Sigmoid colon (tissue), 7 donors: Measurements from ENCODE around the gene OPRL1. TPM values are rescaled to one million over a fixed set of nuclear protein-coding genes. Genes with fewer than 3 reads are reported as not detected.

Experiments
- DNase-seq: peaks from one replicate; pipeline ENCODE4 v3.0.0-alpha.2; 2019
- H3K27ac ChIP-seq, 4 donors: fragments of 200-600 bp; sonication (generic); one replicate each; pipeline ENCODE4 v1.5.1; 2016 to 2019; ENCODE audit warnings: mild to moderate bottlenecking in 1 of 4
- H3K27me3 ChIP-seq, 3 donors: fragments of 200-600 bp; sonication (generic); one replicate each; pipeline ENCODE4 v1.5.1; 2019; ENCODE audit warnings: mild to moderate bottlenecking in 1 of 3
- H3K36me3 ChIP-seq, 4 donors: fragments of 200-600 bp; sonication (generic); one replicate each; pipeline ENCODE4 v1.5.1; 2016 to 2019
- H3K4me1 ChIP-seq, 4 donors: fragments of 200-600 bp; sonication (generic); one replicate each; pipeline ENCODE4 v1.5.1; 2017 to 2019
- H3K4me3 ChIP-seq, 4 donors: fragments of 200-600 bp; sonication (generic); one replicate each; pipeline ENCODE4 v1.5.1; 2017 to 2019; ENCODE audit warnings: mild to moderate bottlenecking in 2 of 4, moderate library complexity in 1 of 4
- H3K9me3 ChIP-seq, 4 donors: fragments of 200-600 bp in 3 of 4; sonication (generic) in 3 of 4; one replicate each; pipeline versions ENCODE4 v1.5.1 to v1.6.1; 2013 to 2019
- CTCF ChIP-seq, 4 experiments: fragments of 450-650 bp in 3 of 4; fragments of 200-600 bp in 1 of 4; IDR thresholded peaks; one replicate each; pipeline ENCODE4 v1.5.1; 2016 to 2019; ENCODE audit warnings: antibody characterized with exemption in 4 of 4, mild to moderate bottlenecking in 3 of 4, moderate library complexity in 2 of 4
- EP300 ChIP-seq, 4 donors: sonication (generic); formaldehyde crosslinking; IDR thresholded peaks; one replicate each; pipeline ENCODE4 v1.6.1; 2017; ENCODE audit warnings: antibody characterized with exemption in 4 of 4
- POLR2A ChIP-seq, 2 donors: fragments of 450-650 bp; IDR thresholded peaks; one replicate each; pipeline ENCODE4 v1.6.1; 2016; ENCODE audit warnings: antibody characterized with exemption in 2 of 2, mild to moderate bottlenecking in 2 of 2, moderate library complexity in 2 of 2
- POLR2AphosphoS5 ChIP-seq, 4 donors: sonication (generic); formaldehyde crosslinking; IDR thresholded peaks; one replicate each; pipeline ENCODE4 v1.6.1; 2017; ENCODE audit warnings: antibody characterized with exemption in 4 of 4
- WGBS, 2 donors: extraction: QIAGEN DNeasy Blood & Tissue Kit; methylation state at CpG; one replicate each; pipeline ENCODE4 v1.1.7; 2013; 5-methylcytosine and 5-hydroxymethylcytosine counted together
- intact Hi-C: fragments of 100-400 bp; cut with DNase I; formaldehyde crosslinking; loops from one replicate; pipeline ENCODE4 v1.15.1; 2023
- polyA plus RNA-seq, 3 donors: library from polyadenylated mRNA; stranded (reverse); fragments of 200-250 nt; gene quantifications; one replicate each; pipeline ENCODE4 v1.2.3, GENCODE V29; 2013
- total RNA-seq, 4 donors: library from RNA; depleted of rRNA; stranded (reverse); fragments of >200 nt; gene quantifications; one replicate each; pipeline ENCODE4 v1.1.0, GENCODE V29; 2016
- donor health status: healthy with polysubstance abuse.
- donor health status: Bipolar disorder and iron deficiency.
- donor health status: healthy.

Gene OPRL1
- total and polyA plus RNA-seq, 7 donors: under 0.01 to 2.2 (median 0.89) TPM; not detected in 1

- DNase-seq: no peak
- Histone ChIP-seq H3K4me3 (no peak overlapping the region), H3K27me3 (no peaks in the 10 kb centered on the region), H3K4me1 (no peaks in the 10 kb centered on the region), H3K36me3 (peaks cover 0 to 34% (median 6%) of the 10 kb centered on the region in 4 donors), H3K9me3 (no peaks in the 10 kb centered on the region), H3K27ac (no peak overlapping the region)
- TF ChIP-seq EP300 (IDR thresholded peaks at IDR 0.05) (no peak), POLR2A (IDR thresholded peaks at IDR 0.05) (no peak), CTCF (IDR thresholded peaks at IDR 0.05) (no peak), POLR2AphosphoS5 (IDR thresholded peaks at IDR 0.05) (no peak)
- WGBS, 2 donors: 85 to 86% methylated on average over 14 of the region's 14 CpGs
- intact Hi-C loops: no loop called here
Observed at GRCh38 chr20:64072498-64073063, 7.3 kb upstream of the OPRL1 start.

- intact Hi-C loops: no loop called here
- 92 to 93% methylated on average over 37 of the region's 37 CpGs for WGBS, 2 donors
- Histone ChIP-seq H3K4me3 (no peak overlapping the region), H3K27me3 (no peaks in the 10 kb centered on the region), H3K36me3 (peaks cover 0 to 34% (median 6%) of the 10 kb centered on the region in 4 donors), H3K9me3 (no peaks in the 10 kb centered on the region), H3K27ac (no peak overlapping the region), H3K4me1 (peaks cover 0 to 7% (median 5%) of the 10 kb centered on the region in 4 donors)
- no peak for DNase-seq
- TF ChIP-seq CTCF (IDR thresholded peaks at IDR 0.05) (no peak), EP300 (IDR thresholded peaks at IDR 0.05) (no peak), POLR2A (IDR thresholded peaks at IDR 0.05) (no peak), POLR2AphosphoS5 (IDR thresholded peaks at IDR 0.05) (no peak)
Observed at GRCh38 chr20:64073476-64074183, 6.3 kb upstream of the OPRL1 start.

GRCh38 chr20:64074184-64074789 lies 5.6 kb upstream of the OPRL1 start:
- 91 to 96% methylated on average over 28 of the region's 28 CpGs for WGBS, 2 donors
- H3K4me1 ChIP-seq: peaks cover 0 to 13% (median 11%) of the 10 kb centered on the region in 4 donors
- TF ChIP-seq POLR2A (IDR thresholded peaks at IDR 0.05): no peak
- no peak for TF ChIP-seq EP300 (IDR thresholded peaks at IDR 0.05)
- no peak for TF ChIP-seq CTCF (IDR thresholded peaks at IDR 0.05)
- TF ChIP-seq POLR2AphosphoS5 (IDR thresholded peaks at IDR 0.05): no peak
- intact Hi-C loops: no loop called here
- H3K36me3 ChIP-seq: peaks cover 0 to 34% (median 6%) of the 10 kb centered on the region in 4 donors
- no peak overlapping the region for H3K27ac ChIP-seq
- no peak overlapping the region for H3K4me3 ChIP-seq
- no peaks in the 10 kb centered on the region for H3K27me3 ChIP-seq
- H3K9me3 ChIP-seq: no peaks in the 10 kb centered on the region
- no peak for DNase-seq

- no peak for DNase-seq
Observed at GRCh38 chr20:64074963-64075362, 4.9 kb upstream of the OPRL1 start.

More at GRCh38 chr20:64074963-64075362, 4.9 kb upstream of the OPRL1 start:
- Histone ChIP-seq H3K4me3 (no peak overlapping the region), H3K9me3 (no peaks in the 10 kb centered on the region), H3K4me1 (peaks cover 0 to 16% (median 15%) of the 10 kb centered on the region in 4 donors), H3K27ac (no peak overlapping the region), H3K36me3 (peaks cover 0 to 33% (median 6%) of the 10 kb centered on the region in 4 donors), H3K27me3 (no peaks in the 10 kb centered on the region)
- TF ChIP-seq POLR2AphosphoS5 (IDR thresholded peaks at IDR 0.05) (no peak), EP300 (IDR thresholded peaks at IDR 0.05) (no peak), POLR2A (IDR thresholded peaks at IDR 0.05) (no peak), CTCF (IDR thresholded peaks at IDR 0.05) (no peak)
- 93 to 94% methylated on average over 8 of the region's 8 CpGs for WGBS, 2 donors
- intact Hi-C loops: no loop called here
